GM12864 (cell line): Measurements from ENCODE around the gene TEX11.
"Not testable (repeated sequence)": the region's sequence is repeated elsewhere in the genome, so short reads cannot be mapped to it uniquely, and the experiment has no call there.

Experiments used
- DNase-seq: peaks from one replicate; pipeline ENCODE4 v3.0.0-alpha.2; 2011; ENCODE audit warnings: low read depth
- H3K4me3 ChIP-seq: 2 replicates; pipeline ENCODE4 v1.5.1; 2011; ENCODE audit warnings: mild to moderate bottlenecking, low read depth, low read length, control low read depth
- TF ChIP-seq, protein P1 (sequence below): IDR thresholded peaks from 2 replicates; pipeline ENCODE4 v1.5.1; 2011; ENCODE audit warnings: low read depth, mild to moderate bottlenecking, moderate library complexity, low read length, control low read depth, inconsistent platforms; ENCODE audit errors: missing control alignments

TEX11 gene

DNA sequence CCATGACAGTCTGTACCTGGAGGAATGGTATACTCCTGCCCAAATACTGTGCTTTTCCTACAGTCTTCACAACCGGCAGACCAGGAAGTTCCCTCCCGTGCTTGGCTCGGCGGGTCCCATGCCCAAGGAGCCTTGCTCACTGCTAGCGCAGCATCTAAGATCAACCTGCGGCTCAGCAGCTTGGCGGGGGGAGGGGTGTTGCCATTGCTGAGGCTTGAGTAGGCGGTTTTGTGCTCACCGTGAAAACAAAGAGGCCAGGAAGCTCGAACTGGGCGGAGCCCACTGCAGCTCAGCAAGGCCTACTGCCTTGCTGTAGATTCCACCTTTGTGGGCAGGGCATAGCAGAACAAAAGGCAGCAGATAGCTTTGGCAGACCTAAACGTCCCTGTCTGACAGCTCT lies 152.7 kb downstream of the TEX11 start:
- no peak overlapping the region for H3K4me3 ChIP-seq
- DNase-seq = no peak
- TF ChIP-seq, protein P1, sequence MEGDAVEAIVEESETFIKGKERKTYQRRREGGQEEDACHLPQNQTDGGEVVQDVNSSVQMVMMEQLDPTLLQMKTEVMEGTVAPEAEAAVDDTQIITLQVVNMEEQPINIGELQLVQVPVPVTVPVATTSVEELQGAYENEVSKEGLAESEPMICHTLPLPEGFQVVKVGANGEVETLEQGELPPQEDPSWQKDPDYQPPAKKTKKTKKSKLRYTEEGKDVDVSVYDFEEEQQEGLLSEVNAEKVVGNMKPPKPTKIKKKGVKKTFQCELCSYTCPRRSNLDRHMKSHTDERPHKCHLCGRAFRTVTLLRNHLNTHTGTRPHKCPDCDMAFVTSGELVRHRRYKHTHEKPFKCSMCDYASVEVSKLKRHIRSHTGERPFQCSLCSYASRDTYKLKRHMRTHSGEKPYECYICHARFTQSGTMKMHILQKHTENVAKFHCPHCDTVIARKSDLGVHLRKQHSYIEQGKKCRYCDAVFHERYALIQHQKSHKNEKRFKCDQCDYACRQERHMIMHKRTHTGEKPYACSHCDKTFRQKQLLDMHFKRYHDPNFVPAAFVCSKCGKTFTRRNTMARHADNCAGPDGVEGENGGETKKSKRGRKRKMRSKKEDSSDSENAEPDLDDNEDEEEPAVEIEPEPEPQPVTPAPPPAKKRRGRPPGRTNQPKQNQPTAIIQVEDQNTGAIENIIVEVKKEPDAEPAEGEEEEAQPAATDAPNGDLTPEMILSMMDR = no peak

DNA sequence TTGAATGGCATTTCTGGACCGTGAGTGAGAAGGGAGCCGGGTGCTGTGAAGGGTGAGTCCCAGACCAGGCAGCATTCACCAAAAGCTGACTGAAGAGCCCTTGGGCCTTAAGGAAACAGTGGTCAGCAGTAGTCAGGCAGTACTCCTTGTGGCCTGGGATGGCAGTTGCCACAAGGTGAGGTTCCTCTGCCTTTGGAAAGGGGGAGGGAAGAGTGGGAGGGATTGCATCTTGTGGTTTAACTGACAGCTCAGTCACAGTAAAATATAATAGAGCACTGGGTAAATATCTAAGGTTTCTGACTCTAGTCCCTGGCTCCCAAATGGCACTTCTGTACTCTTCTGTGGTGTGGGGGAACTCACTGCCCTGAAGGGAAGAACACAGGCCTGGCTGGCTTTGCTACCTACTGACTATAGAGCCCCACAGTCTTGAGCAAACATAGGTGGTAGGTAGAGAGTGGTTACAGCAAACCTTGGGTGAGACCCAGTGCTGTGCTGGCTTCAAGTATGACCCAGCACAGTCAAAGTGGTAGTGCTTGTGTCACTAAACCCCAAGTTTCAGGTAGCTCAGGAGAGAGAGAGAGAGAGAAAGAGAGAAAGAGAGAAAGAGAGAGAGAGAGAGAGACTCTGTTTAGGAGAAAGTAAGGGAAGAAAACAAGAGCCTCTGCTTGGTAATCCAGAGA lies 154.2 kb downstream of the TEX11 start:
- TF ChIP-seq, protein P1 = no peak
- no peak for DNase-seq

DNA sequence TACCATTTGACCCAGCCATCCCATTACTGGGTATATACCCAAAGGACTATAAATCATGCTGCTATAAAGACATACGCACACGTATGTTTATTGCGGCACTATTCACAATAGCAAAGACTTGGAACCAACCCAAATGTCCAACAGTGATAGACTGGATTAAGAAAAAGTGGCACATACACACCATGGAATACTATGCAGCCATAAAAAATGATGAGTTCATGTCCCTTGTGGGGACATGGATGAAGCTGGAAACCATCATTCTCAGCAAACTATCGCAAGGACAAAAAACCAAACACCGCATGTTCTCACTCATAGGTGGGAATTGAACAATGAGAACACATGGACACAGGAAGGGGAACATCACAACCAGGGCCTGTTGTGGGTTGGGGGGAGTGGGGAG lies 174.7 kb downstream of the TEX11 start:
- H3K4me3 ChIP-seq = not testable (repeated sequence)

More for the DNA sequence above, 154.2 kb downstream of the TEX11 start:
- H3K4me3 ChIP-seq = no peak overlapping the region

DNA sequence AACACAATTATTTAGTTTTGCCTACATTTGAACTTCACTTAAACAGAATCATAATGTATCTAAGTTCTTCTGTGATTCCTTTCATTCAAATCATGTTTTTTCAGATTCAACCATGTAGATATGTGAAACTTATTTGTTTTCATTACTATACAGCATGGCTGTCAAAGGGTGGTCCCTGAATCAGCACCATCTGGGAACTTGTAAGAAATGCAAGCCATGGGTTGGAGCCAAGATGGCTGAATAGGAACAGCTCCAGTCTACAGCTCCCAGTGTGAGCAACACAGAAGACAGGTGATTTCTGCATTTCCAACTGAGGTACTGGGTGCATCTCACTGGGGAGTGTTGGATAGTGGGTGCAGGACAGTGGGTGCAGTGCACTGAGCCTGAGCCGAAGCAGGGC lies 180.6 kb downstream of the TEX11 start:
- DNase-seq, H3K4me3 ChIP-seq: not testable (repeated sequence)

More for the DNA sequence above, 174.7 kb downstream of the TEX11 start:
- DNase-seq = not testable (repeated sequence)

DNA sequence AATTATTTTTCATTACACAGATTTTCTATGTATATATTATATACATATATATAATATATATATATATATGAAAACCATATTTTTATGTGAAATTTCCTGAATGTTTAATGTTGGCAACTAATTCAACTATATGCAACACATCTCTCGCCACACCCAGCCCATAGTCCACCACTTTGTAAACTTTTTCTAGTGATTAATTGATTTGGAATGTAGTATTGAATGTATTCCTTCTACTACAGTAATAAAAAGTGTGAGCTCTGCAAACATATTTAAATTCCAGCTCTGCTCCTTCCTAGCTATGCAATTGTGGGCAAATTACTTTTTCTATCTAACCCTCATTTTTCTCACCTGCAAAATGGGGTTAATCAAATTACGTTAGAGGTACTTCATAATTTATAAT lies 187.8 kb downstream of the TEX11 start:
- H3K4me3 ChIP-seq = no peak overlapping the region
- no peak for DNase-seq
- TF ChIP-seq, protein P1 = no peak

DNA sequence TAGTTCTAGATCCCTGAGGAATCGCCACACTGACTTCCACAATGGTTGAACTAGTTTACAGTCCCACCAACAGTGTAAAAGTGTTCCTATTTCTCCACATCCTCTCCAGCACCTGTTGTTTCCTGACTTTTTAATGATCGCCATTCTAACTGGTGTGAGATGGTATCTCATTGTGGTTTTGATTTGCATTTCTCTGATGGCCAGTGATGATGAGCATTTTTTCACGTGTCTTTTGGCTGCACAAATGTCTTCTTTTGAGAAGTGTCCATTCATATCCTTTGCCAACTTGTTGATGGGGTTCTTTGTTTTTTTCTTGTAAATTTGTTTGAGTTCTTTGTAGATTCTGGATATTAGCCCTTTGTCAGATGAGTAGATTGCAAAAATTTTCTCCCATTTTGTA lies 197.2 kb downstream of the TEX11 start:
- not testable (repeated sequence) for H3K4me3 ChIP-seq, DNase-seq

DNA sequence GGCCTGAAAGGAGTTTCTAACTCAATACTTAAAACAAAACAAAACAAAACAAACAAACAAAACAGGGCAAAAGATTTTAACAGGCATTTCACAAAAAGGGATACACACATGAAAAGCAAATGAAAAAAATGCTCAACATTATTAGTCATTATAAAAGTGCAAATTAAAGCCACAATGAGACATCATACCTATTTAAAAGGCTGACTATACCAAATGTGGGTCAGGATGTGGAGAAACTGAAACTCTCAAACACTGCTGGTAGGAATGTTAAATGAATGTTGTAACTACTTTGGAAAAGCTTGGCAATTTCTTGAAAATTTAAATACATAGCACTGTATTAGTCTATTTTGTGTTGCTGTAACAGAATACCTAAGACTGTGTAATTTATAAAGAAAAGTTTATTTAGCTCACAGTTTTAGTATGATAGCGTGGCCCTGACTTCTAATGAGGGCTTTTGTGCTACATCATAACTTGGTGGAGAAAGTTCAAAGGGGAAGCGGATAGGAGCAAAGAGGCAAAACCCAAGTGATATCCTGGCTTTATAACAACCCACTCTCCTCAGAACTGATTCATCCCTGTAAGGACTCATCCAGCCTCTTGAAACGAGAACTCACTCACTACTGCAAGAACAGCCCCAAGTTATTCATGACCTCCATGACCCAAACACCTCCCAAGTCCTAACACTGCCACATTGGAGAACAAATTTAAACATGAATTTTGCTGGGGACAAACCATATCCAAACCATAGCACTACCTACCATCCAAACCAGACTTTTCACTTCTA lies 214.0 kb downstream of the TEX11 start:
- TF ChIP-seq, protein P1 = no peak
- no peak overlapping the region for H3K4me3 ChIP-seq
- no peak for DNase-seq

DNA sequence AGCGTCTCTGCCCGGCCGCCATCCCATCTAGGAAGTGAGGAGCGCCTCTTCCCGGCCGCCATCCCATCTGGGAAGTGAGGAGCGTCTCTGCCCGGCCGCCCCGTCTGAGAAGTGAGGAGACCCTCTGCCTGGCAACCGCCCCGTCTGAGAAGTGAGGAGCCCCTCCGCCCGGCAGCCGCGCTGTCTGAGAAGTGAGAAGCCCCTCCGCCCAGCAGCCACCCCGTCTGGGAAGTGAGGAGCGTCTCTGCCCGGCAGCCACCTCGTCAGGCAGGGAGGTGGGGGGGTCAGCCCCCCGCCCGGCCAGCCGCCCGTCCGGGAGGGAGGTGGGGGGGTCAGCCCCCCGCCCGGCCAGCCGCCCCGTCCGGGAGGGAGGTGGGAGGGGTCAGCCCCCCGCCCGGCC lies 229.1 kb downstream of the TEX11 start:
- H3K4me3 ChIP-seq, DNase-seq: not testable (repeated sequence)

DNA sequence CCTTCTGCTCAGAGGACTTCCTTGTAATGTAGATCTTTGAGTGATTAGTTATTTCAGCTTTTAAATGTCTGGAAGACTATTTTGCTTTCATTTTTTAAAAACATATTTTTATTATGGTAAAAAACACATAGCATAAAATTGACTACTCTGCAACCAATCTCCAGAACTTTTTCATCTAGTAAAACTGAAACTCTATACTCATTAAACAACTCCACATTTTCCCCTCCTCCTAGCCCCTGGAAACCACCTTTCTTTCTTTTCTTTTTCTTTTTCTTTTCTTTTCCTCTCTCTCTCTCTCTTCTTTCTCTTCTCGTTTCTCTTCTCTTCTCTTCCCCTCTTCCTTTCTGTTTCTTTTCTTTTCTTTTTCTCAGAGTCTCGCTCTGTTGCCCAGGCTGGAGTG lies 233.2 kb downstream of the TEX11 start:
- no peak for DNase-seq
- TF ChIP-seq, protein P1 = no peak
- H3K4me3 ChIP-seq = no peak overlapping the region
